ENCODE measurements around the gene CSTB.

Gene CSTB

GRCh38 chr21:43764576-43765495 lies 11.3 kb downstream of the CSTB start:
- DNase-seq (ENCODE audit: low read depth) = no peak
- TF ChIP-seq CTCF (IDR thresholded peaks at IDR 0.05; ENCODE audit: low read depth, low read length) = no peak
- TF ChIP-seq MAX (IDR thresholded peaks at IDR 0.05; ENCODE audit: low read depth, low read length) = no peak
- TF ChIP-seq POLR2A (IDR thresholded peaks at IDR 0.05; ENCODE audit: extremely low read depth, insufficient read length) = no peak
- TF ChIP-seq MYC (IDR thresholded peaks at IDR 0.05; ENCODE audit: low read depth, low read length) = no peak

GRCh38 chr21:43763901-43764523 lies 12.1 kb downstream of the CSTB start:
- no peak for DNase-seq (ENCODE audit: low read depth)
- no peak for TF ChIP-seq MYC (IDR thresholded peaks at IDR 0.05; ENCODE audit: low read depth, low read length)
- TF ChIP-seq MAX (IDR thresholded peaks at IDR 0.05; ENCODE audit: low read depth, low read length) = no peak
- no peak for TF ChIP-seq POLR2A (IDR thresholded peaks at IDR 0.05; ENCODE audit: extremely low read depth, insufficient read length)
- no peak for TF ChIP-seq CTCF (IDR thresholded peaks at IDR 0.05; ENCODE audit: low read depth, low read length)
- H3K4me3 ChIP-seq (ENCODE audit: low read depth, low read length) = no peak overlapping the region

More at GRCh38 chr21:43764576-43765495, 11.3 kb downstream of the CSTB start:
- H3K4me3 ChIP-seq (ENCODE audit: low read depth, low read length) = no peak overlapping the region

GRCh38 chr21:43762303-43763128 lies 13.6 kb downstream of the CSTB start:
- DNase-seq (ENCODE audit: low read depth) = no peak

GRCh38 chr21:43761886-43762285 lies 14.2 kb downstream of the CSTB start:
- no peak overlapping the region for H3K4me3 ChIP-seq (ENCODE audit: low read depth, low read length)
- DNase-seq (ENCODE audit: low read depth) = no peak
- TF ChIP-seq CTCF (IDR thresholded peaks at IDR 0.05; ENCODE audit: low read depth, low read length) (no peak), MYC (IDR thresholded peaks at IDR 0.05; ENCODE audit: low read depth, low read length) (no peak), MAX (IDR thresholded peaks at IDR 0.05; ENCODE audit: low read depth, low read length) (no peak), POLR2A (IDR thresholded peaks at IDR 0.05; ENCODE audit: extremely low read depth, insufficient read length) (no peak)

More at GRCh38 chr21:43762303-43763128, 13.6 kb downstream of the CSTB start:
- H3K4me3 ChIP-seq (ENCODE audit: low read depth, low read length) = no peak overlapping the region
- TF ChIP-seq MAX (IDR thresholded peaks at IDR 0.05; ENCODE audit: low read depth, low read length) (no peak), POLR2A (IDR thresholded peaks at IDR 0.05; ENCODE audit: extremely low read depth, insufficient read length) (no peak), MYC (IDR thresholded peaks at IDR 0.05; ENCODE audit: low read depth, low read length) (no peak), CTCF (IDR thresholded peaks at IDR 0.05; ENCODE audit: low read depth, low read length) (no peak)

- no peak for DNase-seq (ENCODE audit: low read depth)
- H3K4me3 ChIP-seq (ENCODE audit: low read depth, low read length) = no peak overlapping the region
- TF ChIP-seq MYC (IDR thresholded peaks at IDR 0.05; ENCODE audit: low read depth, low read length) = no peak
- no peak for TF ChIP-seq CTCF (IDR thresholded peaks at IDR 0.05; ENCODE audit: low read depth, low read length)
- TF ChIP-seq MAX (IDR thresholded peaks at IDR 0.05; ENCODE audit: low read depth, low read length) = no peak
- TF ChIP-seq POLR2A (IDR thresholded peaks at IDR 0.05; ENCODE audit: extremely low read depth, insufficient read length) = no peak
Observed at GRCh38 chr21:43760391-43760958, 15.6 kb downstream of the CSTB start.
